ENCODE results near the gene DLGAP5. TPM values are rescaled to one million over a fixed set of nuclear protein-coding genes. Genes with fewer than 3 reads are reported as not detected.
A peak's percentile ranks its signal among the peaks of the same experiment; 100 is the strongest.

The DLGAP5 gene
- total and polyA plus RNA-seq, 2 of the 13 experiments (the other 11 are each of a cell fraction or from before 2014, with no cell fraction given): 7.7 to 55.8 TPM

DNA sequence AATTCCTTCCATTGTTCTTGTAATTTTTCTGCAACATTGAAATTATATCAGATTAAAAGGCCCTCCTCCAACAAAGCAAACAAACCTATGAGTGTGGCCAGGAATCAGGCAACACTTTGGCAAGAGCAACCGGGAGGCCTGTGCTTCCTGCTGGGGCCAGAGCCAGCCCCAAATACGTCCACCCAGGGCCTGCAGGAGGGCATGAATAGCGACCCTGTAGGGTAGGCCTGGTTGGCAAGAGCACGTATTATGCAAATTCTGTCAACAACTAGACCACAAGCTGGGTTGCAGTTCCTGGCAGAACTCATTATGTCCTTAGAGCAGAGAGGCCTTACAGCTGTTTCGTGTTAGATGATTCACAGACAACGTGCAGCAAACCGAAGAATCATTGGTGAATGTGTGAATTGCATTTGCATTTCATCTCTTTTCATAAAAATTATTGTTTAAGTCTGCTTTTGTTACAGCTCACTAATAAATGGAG lies 89.2 kb downstream of the DLGAP5 start (continued):
- TF ChIP-seq, protein P1, sequence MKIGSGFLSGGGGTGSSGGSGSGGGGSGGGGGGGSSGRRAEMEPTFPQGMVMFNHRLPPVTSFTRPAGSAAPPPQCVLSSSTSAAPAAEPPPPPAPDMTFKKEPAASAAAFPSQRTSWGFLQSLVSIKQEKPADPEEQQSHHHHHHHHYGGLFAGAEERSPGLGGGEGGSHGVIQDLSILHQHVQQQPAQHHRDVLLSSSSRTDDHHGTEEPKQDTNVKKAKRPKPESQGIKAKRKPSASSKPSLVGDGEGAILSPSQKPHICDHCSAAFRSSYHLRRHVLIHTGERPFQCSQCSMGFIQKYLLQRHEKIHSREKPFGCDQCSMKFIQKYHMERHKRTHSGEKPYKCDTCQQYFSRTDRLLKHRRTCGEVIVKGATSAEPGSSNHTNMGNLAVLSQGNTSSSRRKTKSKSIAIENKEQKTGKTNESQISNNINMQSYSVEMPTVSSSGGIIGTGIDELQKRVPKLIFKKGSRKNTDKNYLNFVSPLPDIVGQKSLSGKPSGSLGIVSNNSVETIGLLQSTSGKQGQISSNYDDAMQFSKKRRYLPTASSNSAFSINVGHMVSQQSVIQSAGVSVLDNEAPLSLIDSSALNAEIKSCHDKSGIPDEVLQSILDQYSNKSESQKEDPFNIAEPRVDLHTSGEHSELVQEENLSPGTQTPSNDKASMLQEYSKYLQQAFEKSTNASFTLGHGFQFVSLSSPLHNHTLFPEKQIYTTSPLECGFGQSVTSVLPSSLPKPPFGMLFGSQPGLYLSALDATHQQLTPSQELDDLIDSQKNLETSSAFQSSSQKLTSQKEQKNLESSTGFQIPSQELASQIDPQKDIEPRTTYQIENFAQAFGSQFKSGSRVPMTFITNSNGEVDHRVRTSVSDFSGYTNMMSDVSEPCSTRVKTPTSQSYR (CRISPR knock-in tag; IDR thresholded peaks at IDR 0.05; ENCODE audit: borderline replicate concordance): 0 out of 2 replicates have a peak, but pooled peaks have one; percentile 1
- TF ChIP-seq, protein P2, sequence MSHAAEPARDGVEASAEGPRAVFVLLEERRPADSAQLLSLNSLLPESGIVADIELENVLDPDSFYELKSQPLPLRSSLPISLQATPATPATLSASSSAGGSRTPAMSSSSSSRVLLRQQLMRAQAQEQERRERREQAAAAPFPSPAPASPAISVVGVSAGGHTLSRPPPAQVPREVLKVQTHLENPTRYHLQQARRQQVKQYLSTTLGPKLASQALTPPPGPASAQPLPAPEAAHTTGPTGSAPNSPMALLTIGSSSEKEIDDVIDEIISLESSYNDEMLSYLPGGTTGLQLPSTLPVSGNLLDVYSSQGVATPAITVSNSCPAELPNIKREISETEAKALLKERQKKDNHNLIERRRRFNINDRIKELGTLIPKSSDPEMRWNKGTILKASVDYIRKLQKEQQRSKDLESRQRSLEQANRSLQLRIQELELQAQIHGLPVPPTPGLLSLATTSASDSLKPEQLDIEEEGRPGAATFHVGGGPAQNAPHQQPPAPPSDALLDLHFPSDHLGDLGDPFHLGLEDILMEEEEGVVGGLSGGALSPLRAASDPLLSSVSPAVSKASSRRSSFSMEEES (CRISPR knock-in tag; IDR thresholded peaks at IDR 0.05): 0 out of 2 replicates have a peak, but pooled peaks have one; percentile 14
- 0 out of 2 replicates have a peak, but pooled peaks have one; percentile 28 for TF ChIP-seq ZNF441 (CRISPR knock-in tag; IDR thresholded peaks at IDR 0.05; ENCODE audit: borderline replicate concordance)
- peak; percentile 21; the same call in 1 of the 2 replicates for TF ChIP-seq UBTF (CRISPR knock-in tag; IDR thresholded peaks at IDR 0.05)
- TF ChIP-seq SOX6 (IDR thresholded peaks at IDR 0.05): no peak
- TF ChIP-seq SOX6 (CRISPR knock-in tag; IDR thresholded peaks at IDR 0.05): peak; percentile 12; the same call in 1 of the 2 replicates
- TF ChIP-seq POLR2A (IDR thresholded peaks at IDR 0.05; ENCODE audit: insufficient read depth in 1 of 2, low read depth in 2 of 2, low read length in 2 of 2): peak; percentile 50 to 51; a peak in 2 of 4 replicates
- 0 out of 2 replicates have a peak, but pooled peaks have one; percentile 1 for TF ChIP-seq ELF4 (CRISPR knock-in tag; IDR thresholded peaks at IDR 0.05; ENCODE audit: borderline replicate concordance)
- no peak for TF ChIP-seq ZNF343 (CRISPR knock-in tag; IDR thresholded peaks at IDR 0.05)
- peak; percentile 49; the same call in 1 of the 2 replicates for TF ChIP-seq FOSL2 (CRISPR knock-in tag; IDR thresholded peaks at IDR 0.05)
- TF ChIP-seq TP53 (CRISPR knock-in tag; conservative IDR thresholded peaks at IDR 0.05): no peak
- TF ChIP-seq LCORL (IDR thresholded peaks at IDR 0.05): no peak
- peak; percentile 47; the same call in 1 of the 2 replicates for TF ChIP-seq LCORL (CRISPR knock-in tag; IDR thresholded peaks at IDR 0.05)
- peak; percentile 32; the same call in 1 of the 2 replicates for TF ChIP-seq ZKSCAN8 (CRISPR knock-in tag; IDR thresholded peaks at IDR 0.05; ENCODE audit: borderline replicate concordance)
- TF ChIP-seq MAX (IDR thresholded peaks at IDR 0.05): 0 out of 2 replicates have a peak, but pooled peaks have one; percentile 18
- no peak for TF ChIP-seq KDM5A (IDR thresholded peaks at IDR 0.05; ENCODE audit: borderline replicate concordance, low read length)
- TF ChIP-seq FOXA1 (IDR thresholded peaks at IDR 0.05): no peak
- TF ChIP-seq FOXA1 (CRISPR knock-in tag; IDR thresholded peaks at IDR 0.05): peak; percentile 49; the same call in 1 of the 2 replicates
- TF ChIP-seq, protein P3, sequence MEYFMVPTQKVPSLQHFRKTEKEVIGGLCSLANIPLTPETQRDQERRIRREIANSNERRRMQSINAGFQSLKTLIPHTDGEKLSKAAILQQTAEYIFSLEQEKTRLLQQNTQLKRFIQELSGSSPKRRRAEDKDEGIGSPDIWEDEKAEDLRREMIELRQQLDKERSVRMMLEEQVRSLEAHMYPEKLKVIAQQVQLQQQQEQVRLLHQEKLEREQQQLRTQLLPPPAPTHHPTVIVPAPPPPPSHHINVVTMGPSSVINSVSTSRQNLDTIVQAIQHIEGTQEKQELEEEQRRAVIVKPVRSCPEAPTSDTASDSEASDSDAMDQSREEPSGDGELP (IDR thresholded peaks at IDR 0.05; ENCODE audit: borderline replicate concordance, low read depth): peak; percentile 70; the same call in 1 of the 2 replicates
- TF ChIP-seq PHF8 (CRISPR knock-in tag; IDR thresholded peaks at IDR 0.05): peak; percentile 49; the same call in 1 of the 2 replicates
- TF ChIP-seq RBM39 (IDR thresholded peaks at IDR 0.05; ENCODE audit: low read depth, low read length, poor library complexity, severe bottlenecking): no peak
- TF ChIP-seq RARA (CRISPR knock-in tag; IDR thresholded peaks at IDR 0.05): 0 out of 2 replicates have a peak, but pooled peaks have one; percentile 7
- no peak for TF ChIP-seq ZC3H13 (CRISPR knock-in tag; IDR thresholded peaks at IDR 0.05)
